A673 (cell line): ENCODE data around the gene SLC38A1.

Experiments used
- EZH2 ChIP-seq: fragments of 200-600 bp; sonication (generic); IDR thresholded peaks from 2 replicates; pipeline ENCODE4 v1.6.1; 2017; ENCODE audit warnings: borderline replicate concordance, low read depth, mild to moderate bottlenecking, mixed read lengths, antibody characterized with exemption, low read length; ENCODE audit not compliant: poor library complexity, severe bottlenecking
- TF ChIP-seq, protein P1 (sequence below): fragments of 300-800, 200-600 bp; sonication (generic); conservative IDR thresholded peaks from 2 replicates; pipeline ENCODE4 v1.5.1; 2017; ENCODE audit warnings: low read depth, mild to moderate bottlenecking, antibody characterized with exemption, low read length, moderate library complexity, mixed read lengths

- TF ChIP-seq EZH2 = no peak
- TF ChIP-seq, protein P1, sequence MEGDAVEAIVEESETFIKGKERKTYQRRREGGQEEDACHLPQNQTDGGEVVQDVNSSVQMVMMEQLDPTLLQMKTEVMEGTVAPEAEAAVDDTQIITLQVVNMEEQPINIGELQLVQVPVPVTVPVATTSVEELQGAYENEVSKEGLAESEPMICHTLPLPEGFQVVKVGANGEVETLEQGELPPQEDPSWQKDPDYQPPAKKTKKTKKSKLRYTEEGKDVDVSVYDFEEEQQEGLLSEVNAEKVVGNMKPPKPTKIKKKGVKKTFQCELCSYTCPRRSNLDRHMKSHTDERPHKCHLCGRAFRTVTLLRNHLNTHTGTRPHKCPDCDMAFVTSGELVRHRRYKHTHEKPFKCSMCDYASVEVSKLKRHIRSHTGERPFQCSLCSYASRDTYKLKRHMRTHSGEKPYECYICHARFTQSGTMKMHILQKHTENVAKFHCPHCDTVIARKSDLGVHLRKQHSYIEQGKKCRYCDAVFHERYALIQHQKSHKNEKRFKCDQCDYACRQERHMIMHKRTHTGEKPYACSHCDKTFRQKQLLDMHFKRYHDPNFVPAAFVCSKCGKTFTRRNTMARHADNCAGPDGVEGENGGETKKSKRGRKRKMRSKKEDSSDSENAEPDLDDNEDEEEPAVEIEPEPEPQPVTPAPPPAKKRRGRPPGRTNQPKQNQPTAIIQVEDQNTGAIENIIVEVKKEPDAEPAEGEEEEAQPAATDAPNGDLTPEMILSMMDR = no peak
Observed at GRCh38 chr12:46197883-46198282, 71.0 kb downstream of the SLC38A1 start.
